CD14-positive monocyte (primary cell): ENCODE measurements around the gene GMPPA. TPM values are rescaled to one million over a fixed set of nuclear protein-coding genes. Genes with fewer than 3 reads are reported as not detected.
A peak's percentile ranks its signal among the peaks of the same experiment; 100 is the strongest.

Experiments
- DNase-seq, 3 donors: peaks; one replicate each; pipeline ENCODE4 v3.0.0-alpha.2; 2011 to 2022
- H2AFZ ChIP-seq: 2 replicates; pipeline ENCODE4 v1.6.0; 2012; ENCODE audit warnings: mild to moderate bottlenecking, low read depth, low read length, inconsistent platforms; ENCODE audit not compliant: insufficient read depth, poor library complexity, severe bottlenecking
- H3K27ac ChIP-seq, 2 donors: 1 replicate in 1 of 2; 2 replicates in 1 of 2; pipeline ENCODE4 v1.5.1; 2012 to 2013; ENCODE audit warnings: low read length in 2 of 2, control low read depth in 1 of 2, inconsistent platforms in 1 of 2, low read depth in 1 of 2, mild to moderate bottlenecking in 1 of 2
- H3K27me3 ChIP-seq, 2 donors: one replicate each; pipeline versions ENCODE4 v1.6.0 to v1.6.1; 2011 to 2013; ENCODE audit warnings: low read length in 2 of 2; ENCODE audit not compliant: control insufficient read depth in 2 of 2, insufficient read depth in 2 of 2
- H3K36me3 ChIP-seq, 2 donors: replicated peaks in 1 of 2; 1 replicate in 1 of 2; 2 replicates in 1 of 2; pipeline versions ENCODE4 v1.5.1 to v1.6.1; 2012 to 2013; ENCODE audit warnings: low read length in 2 of 2, control low read depth in 1 of 2, inconsistent platforms in 1 of 2, mild to moderate bottlenecking in 1 of 2; ENCODE audit not compliant: insufficient read depth in 2 of 2, control insufficient read depth in 1 of 2
- H3K4me1 ChIP-seq, 2 donors: 1 replicate in 1 of 2; 2 replicates in 1 of 2; pipeline versions ENCODE4 v1.5.1 to v1.6.1; 2012 to 2013; ENCODE audit warnings: low read length in 2 of 2, control low read depth in 1 of 2, inconsistent platforms in 1 of 2, mild to moderate bottlenecking in 1 of 2, moderate library complexity in 1 of 2; ENCODE audit not compliant: insufficient read depth in 2 of 2, control insufficient read depth in 1 of 2
- H3K4me2 ChIP-seq: replicated peaks from 2 replicates; pipeline ENCODE3; 2012; ENCODE audit warnings: low read length, moderate library complexity, mild to moderate bottlenecking; ENCODE audit not compliant: poor library complexity, severe bottlenecking; ENCODE audit errors: extremely low read depth
- H3K4me3 ChIP-seq, 3 experiments: fragments of 200-600 bp in 1 of 3; sonication (generic) in 1 of 3; replicated peaks in 1 of 3; 1 replicate in 2 of 3; 2 replicates in 1 of 3; pipeline ENCODE4 v1.5.1; 2011 to 2013; ENCODE audit warnings: low read length in 3 of 3, mild to moderate bottlenecking in 3 of 3, control low read depth in 2 of 3, low read depth in 2 of 3, inconsistent platforms in 1 of 3, moderate library complexity in 1 of 3
- H3K79me2 ChIP-seq: 2 replicates; pipeline ENCODE4 v1.6.0; 2012; ENCODE audit warnings: mild to moderate bottlenecking, control low read depth, inconsistent platforms, low read length, moderate library complexity; ENCODE audit not compliant: insufficient read depth
- H3K9ac ChIP-seq: 2 replicates; pipeline ENCODE4 v1.6.0; 2017; ENCODE audit warnings: low read length, mild to moderate bottlenecking; ENCODE audit not compliant: insufficient read depth, poor library complexity, severe bottlenecking
- H3K9me3 ChIP-seq, 2 donors: replicated peaks in 1 of 2; 1 replicate in 1 of 2; 2 replicates in 1 of 2; pipeline versions ENCODE4 v1.5.1 to v1.6.1; 2012 to 2013; ENCODE audit warnings: low read length in 2 of 2, control low read depth in 1 of 2; ENCODE audit not compliant: control insufficient read depth in 1 of 2, insufficient read depth in 1 of 2
- H4K20me1 ChIP-seq: 2 replicates; pipeline ENCODE4 v1.6.0; 2012; ENCODE audit warnings: mild to moderate bottlenecking, low read length, control low read depth, moderate library complexity; ENCODE audit not compliant: insufficient read depth
- H3K27ac Mint-ChIP-seq, 7 donors: one replicate each; pipeline ENCODE4 v1.8.0; 2020; ENCODE audit warnings: mild to moderate bottlenecking in 7 of 7, mixed read lengths in 7 of 7, moderate library complexity in 6 of 7, inconsistent platforms in 2 of 7
- H3K27me3 Mint-ChIP-seq, 3 donors: one replicate each; pipeline ENCODE4 v1.8.0; 2021 to 2022; ENCODE audit warnings: low read depth in 3 of 3, mild to moderate bottlenecking in 3 of 3, mixed read lengths in 3 of 3, moderate library complexity in 3 of 3, inconsistent platforms in 1 of 3
- H3K36me3 Mint-ChIP-seq, 2 donors: one replicate each; pipeline ENCODE4 v1.8.0; 2020; ENCODE audit warnings: mixed read lengths in 2 of 2, inconsistent platforms in 1 of 2, mild to moderate bottlenecking in 1 of 2
- H3K4me1 Mint-ChIP-seq: one replicate; pipeline ENCODE4 v1.8.0; 2020; ENCODE audit warnings: mild to moderate bottlenecking, mixed read lengths
- H3K4me3 Mint-ChIP-seq, 2 donors: one replicate each; pipeline ENCODE4 v1.8.0; 2020; ENCODE audit warnings: mild to moderate bottlenecking in 2 of 2, mixed read lengths in 2 of 2, moderate library complexity in 1 of 2
- H3K9me3 Mint-ChIP-seq, 7 donors: one replicate each; pipeline ENCODE4 v1.8.0; 2020 to 2022; ENCODE audit warnings: mixed read lengths in 7 of 7, mild to moderate bottlenecking in 6 of 7, moderate library complexity in 6 of 7, inconsistent platforms in 2 of 7
- CTCF ChIP-seq: fragments of 200-600 bp; IDR thresholded peaks from one replicate; pipeline ENCODE4 v1.8.0; 2022; ENCODE audit warnings: antibody characterized with exemption, mild to moderate bottlenecking
- WGBS: methylation state at CpG from one replicate; pipeline ENCODE4 v1.1.5; 2013; ENCODE audit warnings: missing lambda C conversion rate; ENCODE audit not compliant: insufficient coverage; 5-methylcytosine and 5-hydroxymethylcytosine counted together
- intact Hi-C, 2 donors: fragments of 100-400 bp; cut with micrococcal nuclease; formaldehyde crosslinking; loops; one replicate each; pipeline versions ENCODE4 v1.15.0 to v1.15.1; 2023
- polyA plus RNA-seq, 3 donors: library from polyadenylated mRNA; depleted of rRNA in 1 of 3; unstranded in 2 of 3; stranded (reverse) in 1 of 3; fragments of 300-500 nt in 2 of 3; fragments of >200 nt in 1 of 3; fragmentation: Illumina TruSeq in 2 of 3; gene quantifications; 1 replicate in 2 of 3; 2 replicates in 1 of 3; pipeline ENCODE4 v1.2.3, GENCODE V29; 2012 to 2021

The GMPPA gene
- polyA plus RNA-seq, 3 donors, result 35.5 to 71.2 (median 35.9) TPM

- Histone ChIP-seq H3K4me1 (no peaks in the 10 kb centered on the region), H3K27ac (no peak within 1 kb of the TSS), H2AFZ (no peak within 1 kb of the TSS), H3K4me2 (no peak within 1 kb of the TSS), H4K20me1 (peaks cover 5% of the 10 kb centered on the region), H3K4me3 (no peak within 1 kb of the TSS), H3K27me3 (peaks cover 33 to 76% of the 10 kb centered on the region in 2 donors), H3K79me2 (no peaks in the 10 kb centered on the region), H3K36me3 (no peaks in the 10 kb centered on the region), H3K9me3 (peaks cover 6 to 26% of the 10 kb centered on the region in 2 donors), H3K9ac (no peak within 1 kb of the TSS)
- Mint-ChIP-seq H3K27ac (no peak within 1 kb of the TSS), H3K9me3 (peaks cover 2 to 24% (median 14%) of the 10 kb centered on the region in 7 donors), H3K36me3 (peaks cover 0 to 2% of the 10 kb centered on the region in 2 donors), H3K27me3 (peaks cover 74 to 93% (median 76%) of the 10 kb centered on the region in 3 donors), H3K4me1 (peaks cover 15% of the 10 kb centered on the region), H3K4me3 (peak within 1 kb of the TSS; percentile 6 to 80)
- no peak for DNase-seq
- intact Hi-C loops, result no loop called here
- WGBS, result 4% methylated on average over 30 of the region's 31 CpGs
- no peak for TF ChIP-seq CTCF
Measured at GRCh38 chr2:219514196-219514761, 15.6 kb downstream of the GMPPA start, which contains the start of gene ASIC4. Gene ASIC4 (plus strand): TSS chr2:219514482. CDS start chr2:219514725, 243 bp downstream.

GRCh38 chr2:219514836-219515235, 16.1 kb downstream of the GMPPA start:
- Mint-ChIP-seq H3K4me3 (peak overlapping the region in 1 of 2 donors; percentile 80), H3K27me3 (peaks cover 69 to 89% (median 72%) of the 10 kb centered on the region in 3 donors), H3K9me3 (peaks cover 2 to 21% (median 14%) of the 10 kb centered on the region in 7 donors), H3K36me3 (peaks cover 0 to 2% of the 10 kb centered on the region in 2 donors), H3K4me1 (peaks cover 10% of the 10 kb centered on the region), H3K27ac (no peak overlapping the region)
- H3K4me1 ChIP-seq, result no peaks in the 10 kb centered on the region
- H3K27me3 ChIP-seq, result peaks cover 33 to 73% of the 10 kb centered on the region in 2 donors
- no peaks in the 10 kb centered on the region for H3K36me3 ChIP-seq
- peaks cover 6 to 26% of the 10 kb centered on the region in 2 donors for H3K9me3 ChIP-seq
- no peak for DNase-seq
- H3K27ac ChIP-seq, result no peak overlapping the region
- H2AFZ ChIP-seq, result no peak overlapping the region
- H3K4me2 ChIP-seq, result no peak overlapping the region
- no peak for TF ChIP-seq CTCF
- intact Hi-C loops, result no loop called here
- no peaks in the 10 kb centered on the region for H4K20me1 ChIP-seq
- 94% methylated on average over 21 of the region's 21 CpGs for WGBS
- no peak overlapping the region for H3K4me3 ChIP-seq
- H3K79me2 ChIP-seq, result no peaks in the 10 kb centered on the region
- no peak overlapping the region for H3K9ac ChIP-seq
